T-helper 2 cell (primary cell): Measurements from ENCODE around the gene INPP5A.
"Not testable (repeated sequence)": the region's sequence is repeated elsewhere in the genome, so short reads cannot be mapped to it uniquely, and the experiment has no call there.

ENCODE experiments used
- DNase-seq, 5 experiments: peaks; one replicate each; pipeline versions ENCODE4 v3.0.0 to v3.0.0-alpha.2; 2012 to 2022

INPP5A gene

GRCh38 chr10:132664883-132665282 is 127.3 kb downstream of the INPP5A start:
- no peak for DNase-seq

- DNase-seq = no peak
Observed at GRCh38 chr10:132665946-132666704, 128.5 kb downstream of the INPP5A start.

DNA sequence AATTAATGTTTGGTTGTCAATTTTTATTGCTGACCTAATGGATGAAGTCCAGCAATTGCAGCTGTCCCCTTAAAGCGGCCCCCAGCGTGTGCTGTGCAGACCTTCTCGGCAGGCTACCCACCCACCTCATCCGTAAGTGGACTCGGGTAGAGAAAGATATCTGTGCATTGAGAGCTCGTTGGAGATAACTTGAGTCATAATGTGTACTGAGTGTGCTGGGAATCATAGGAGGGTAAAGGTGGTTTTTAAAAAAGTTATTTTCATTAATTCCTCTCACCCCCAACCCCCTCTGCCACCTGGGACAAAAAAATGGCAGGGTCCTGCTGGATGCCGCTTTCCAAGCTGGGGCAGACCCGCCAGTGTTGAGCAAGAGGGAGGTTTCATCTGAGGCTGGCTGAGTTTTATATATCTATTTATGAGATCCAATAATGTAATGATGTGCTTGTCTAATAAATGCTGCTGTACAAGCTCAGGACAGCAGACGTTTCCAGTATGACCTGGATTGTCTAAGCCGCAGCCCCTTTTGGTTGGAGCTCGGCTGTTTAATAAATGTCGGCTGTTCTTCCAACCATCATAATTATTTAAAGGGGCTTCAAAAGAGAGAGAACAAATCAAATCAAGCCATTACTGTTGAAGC is 129.2 kb downstream of the INPP5A start:
- no peak for DNase-seq

DNA sequence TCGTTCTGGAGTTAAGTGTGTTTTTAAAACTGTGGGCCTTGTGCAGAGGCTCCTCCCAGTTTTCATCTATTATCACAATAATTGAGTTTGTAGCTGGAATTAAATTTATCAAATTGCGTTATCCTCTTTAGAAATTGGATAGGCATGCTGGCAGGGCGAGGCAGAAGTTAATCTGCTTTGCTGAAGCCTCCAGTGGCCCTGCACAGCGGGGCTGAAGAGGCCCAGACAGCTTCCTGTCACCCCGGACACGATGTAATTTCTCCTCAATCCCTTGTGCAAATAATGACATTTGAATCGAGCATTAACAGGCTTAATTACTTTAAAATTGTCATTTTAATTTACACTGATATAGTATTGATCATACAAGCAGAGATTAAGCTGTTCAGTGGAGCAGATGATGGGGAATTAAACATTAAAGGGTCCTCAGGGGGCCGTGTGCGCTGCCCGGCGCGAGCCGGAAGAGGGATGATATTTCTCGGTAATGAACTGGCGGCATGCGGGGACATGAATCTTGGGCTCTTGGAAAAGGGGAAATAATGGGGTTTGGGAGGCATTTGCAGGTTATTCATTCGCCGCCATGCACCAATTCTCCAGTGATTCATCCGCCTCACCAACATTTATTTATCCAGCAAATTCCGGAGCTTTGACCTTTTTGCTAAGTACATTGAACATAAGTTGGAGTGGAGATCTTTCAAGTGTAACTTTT is 129.9 kb downstream of the INPP5A start:
- DNase-seq = no peak

- DNase-seq = no peak
Observed at GRCh38 chr10:132668048-132668394, 130.4 kb downstream of the INPP5A start.

DNA sequence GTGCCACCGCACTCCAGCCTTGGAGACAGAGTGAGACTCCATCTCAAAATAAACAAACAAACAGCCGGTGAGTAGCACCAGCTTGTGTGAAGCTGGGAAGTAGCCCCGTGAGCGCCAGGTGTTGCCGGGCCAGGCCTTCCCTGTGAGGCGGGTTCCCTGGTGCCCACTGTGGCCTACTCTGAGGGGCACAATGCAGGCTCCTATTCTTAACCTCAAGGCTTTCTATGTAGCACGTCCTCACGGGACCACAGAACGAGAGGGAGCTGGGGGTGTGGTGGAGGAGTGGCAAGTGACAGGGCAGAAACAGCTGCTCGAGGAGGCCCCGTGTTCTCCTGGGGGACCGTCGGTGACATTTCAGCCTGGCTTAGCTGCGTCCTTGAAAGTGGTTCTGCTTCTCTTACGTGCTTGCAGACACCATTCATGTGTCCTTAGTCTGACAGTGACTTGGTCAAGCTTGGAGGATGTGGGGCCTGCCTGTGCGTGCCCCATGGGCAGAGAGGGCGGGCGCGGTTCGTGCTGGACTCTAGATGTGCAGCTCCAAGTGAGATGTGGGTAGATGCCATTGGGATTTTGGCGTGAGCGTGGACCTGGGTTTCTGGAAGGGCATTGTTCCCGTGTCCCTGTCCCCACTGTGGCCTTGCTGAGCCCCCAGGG is 131.7 kb downstream of the INPP5A start:
- DNase-seq = no peak

- no peak for DNase-seq
Observed at GRCh38 chr10:132670546-132671227, 133.1 kb downstream of the INPP5A start.

DNA sequence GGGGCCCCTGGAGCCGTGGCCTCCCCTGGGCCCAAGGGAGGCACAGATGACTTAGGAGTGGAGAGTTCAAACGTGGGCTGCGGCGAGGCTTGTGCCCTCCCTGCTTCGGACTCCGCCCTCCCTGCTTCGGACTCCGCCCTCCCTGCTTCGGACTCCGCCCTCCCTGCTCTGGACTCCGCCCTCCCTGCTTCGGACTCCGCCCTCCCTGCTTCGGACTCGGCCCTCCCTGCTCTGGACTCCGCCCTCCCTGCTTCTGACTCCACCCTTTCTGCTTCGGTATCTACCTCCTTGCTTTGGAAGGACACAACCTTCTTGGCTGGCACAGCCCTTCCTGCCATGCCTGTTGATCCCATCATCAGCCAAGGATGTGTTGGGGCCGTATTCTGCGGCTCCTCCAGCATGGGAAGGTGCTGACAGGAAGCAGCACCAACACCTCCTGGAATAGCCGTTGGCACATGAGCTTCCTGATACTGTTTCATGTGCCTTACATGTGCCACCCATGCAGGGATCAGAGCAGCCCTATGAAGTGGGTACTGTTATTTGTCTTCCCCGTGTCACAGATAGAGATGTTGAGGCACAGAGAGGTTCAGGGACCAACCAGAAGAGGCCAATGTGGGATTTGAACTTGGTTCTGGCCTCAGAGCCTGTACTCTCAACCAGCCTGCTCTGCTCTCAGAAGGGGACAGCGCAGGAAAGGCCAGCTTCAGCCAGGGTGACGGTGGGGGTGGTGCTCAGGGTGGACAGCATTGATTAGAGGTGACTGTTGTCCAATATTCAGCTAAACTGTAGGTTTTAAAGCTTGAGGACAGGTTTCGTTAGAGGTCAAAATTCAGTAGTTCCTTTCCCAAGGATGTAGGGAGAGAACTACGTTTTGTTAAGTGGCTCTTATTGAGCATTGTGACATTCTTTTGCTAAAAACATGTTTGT is 133.9 kb downstream of the INPP5A start:
- DNase-seq = no peak

- DNase-seq = not testable (repeated sequence)
Observed at GRCh38 chr10:132673746-132674145, 136.2 kb downstream of the INPP5A start.

GRCh38 chr10:132674311-132674710 is 136.7 kb downstream of the INPP5A start:
- DNase-seq = no peak

DNA sequence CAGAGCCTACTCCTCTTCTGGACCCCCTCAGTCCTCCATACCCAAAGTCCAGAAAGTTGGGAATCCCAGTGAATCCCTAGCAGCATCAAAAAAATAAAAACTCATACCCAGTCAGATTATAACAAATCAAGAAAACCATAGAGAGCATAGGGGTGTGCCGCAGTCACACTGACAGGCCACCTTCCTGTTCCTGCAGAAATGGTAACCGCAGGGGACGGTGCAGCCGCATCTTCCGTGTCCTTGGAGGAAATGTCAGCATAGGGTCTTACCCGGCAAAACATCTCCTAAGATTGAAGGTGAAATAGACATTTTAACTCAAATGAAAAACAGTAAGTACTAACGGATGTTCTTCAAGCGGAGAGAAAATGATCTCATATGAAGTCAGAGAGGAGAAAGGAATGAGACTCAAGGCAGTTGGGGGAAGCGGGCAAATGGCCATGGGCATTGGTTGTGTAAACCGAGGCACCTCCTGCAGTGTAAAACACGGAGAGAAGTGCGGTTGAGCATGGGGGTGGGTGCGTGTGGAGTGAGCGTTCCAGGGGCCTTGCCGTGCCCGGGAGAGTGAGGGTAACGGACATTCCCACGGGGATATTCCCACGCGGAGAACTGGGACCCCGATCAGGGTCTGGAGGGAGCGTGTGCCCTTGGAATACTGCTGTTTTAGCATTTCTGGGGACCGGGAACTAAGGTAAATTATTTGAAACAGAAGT is 137.6 kb downstream of the INPP5A start:
- no peak for DNase-seq

DNA sequence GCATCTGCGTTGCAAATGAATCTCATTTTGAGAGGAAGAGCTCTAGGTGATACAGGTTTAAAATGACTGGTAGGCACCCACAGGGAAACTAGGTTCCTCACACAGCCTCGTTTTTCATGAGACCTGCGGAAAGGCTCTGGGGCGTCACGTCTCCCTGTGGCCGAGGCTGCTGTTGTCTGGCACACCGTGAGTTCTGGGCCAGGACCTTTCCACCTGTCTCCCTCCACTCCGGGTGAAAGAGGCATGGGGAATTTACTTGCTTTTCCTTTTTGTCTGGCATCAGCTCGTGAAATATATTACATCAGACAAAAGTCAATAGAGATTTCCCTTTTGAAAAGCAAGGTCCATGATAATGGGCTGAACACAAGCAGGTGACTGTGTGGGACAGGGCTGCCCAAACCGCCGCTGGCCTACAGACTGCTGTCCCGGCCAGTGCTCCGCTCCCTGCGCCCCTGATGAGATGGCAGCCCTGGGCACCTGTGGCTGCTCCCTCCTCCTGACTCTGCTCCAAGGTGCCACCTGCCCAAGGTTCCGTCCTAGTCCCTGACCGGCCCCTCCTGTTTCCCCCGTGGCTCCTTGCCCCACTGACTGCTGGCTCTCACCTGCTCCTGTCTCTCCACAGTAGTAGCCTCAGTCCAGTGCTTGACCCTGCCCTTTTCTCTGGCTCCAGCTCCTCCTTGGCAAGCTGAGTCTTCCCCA is 138.8 kb downstream of the INPP5A start:
- no peak for DNase-seq

DNA sequence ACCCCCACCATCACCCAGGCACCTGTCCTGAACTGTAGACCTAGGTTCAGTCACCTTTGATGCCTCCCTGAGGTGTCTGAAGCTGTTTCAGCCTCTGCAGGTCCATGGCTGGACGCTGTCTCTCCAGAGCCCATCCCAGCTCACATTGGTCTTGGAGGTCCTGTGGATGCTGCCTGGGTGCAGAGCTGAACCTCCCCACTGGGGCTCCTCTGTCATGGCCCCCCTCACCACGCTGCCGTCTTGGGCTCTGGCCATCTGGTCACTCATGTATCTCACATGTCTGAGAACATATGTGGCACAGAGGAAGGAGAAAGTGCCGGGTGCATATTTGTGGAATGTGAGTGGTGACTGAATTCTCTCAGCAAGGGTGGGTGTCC is 139.5 kb downstream of the INPP5A start:
- DNase-seq = no peak

DNA sequence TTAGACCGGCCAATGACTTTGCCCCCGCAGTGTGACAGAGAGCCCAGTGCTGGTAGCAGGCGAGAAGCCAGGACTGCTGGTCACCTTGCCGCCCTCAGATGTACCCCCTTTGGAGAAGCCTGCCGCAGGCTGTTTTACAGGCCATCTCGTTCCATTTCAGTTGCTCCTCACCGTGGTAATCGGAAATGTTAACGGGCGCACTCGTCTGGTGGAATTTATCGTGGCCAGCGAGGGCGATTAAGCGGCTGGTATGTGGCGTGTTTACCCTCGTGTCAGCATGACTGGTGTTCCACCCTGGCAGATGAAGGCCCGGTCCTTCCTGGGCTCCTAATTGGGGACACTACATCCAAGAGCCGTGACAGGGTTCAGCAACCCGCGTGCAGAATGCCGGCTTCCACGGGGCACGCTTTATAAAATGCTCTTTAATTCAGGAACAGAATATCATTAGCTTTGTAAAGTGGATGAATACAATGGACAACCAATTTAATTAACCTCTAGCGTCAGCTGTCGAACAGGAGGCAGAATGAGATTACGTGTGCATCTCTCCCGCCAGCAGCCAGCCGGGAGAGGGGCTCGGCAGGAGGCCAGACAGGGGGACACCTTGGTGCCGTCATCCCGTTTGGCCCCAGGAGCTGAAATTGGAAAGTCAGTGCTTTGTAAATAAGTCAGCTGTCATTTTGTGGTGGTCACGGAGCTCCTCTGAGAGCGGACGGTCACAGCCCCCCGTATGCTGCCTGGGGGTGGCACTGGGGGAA is 140.1 kb downstream of the INPP5A start:
- no peak for DNase-seq

DNA sequence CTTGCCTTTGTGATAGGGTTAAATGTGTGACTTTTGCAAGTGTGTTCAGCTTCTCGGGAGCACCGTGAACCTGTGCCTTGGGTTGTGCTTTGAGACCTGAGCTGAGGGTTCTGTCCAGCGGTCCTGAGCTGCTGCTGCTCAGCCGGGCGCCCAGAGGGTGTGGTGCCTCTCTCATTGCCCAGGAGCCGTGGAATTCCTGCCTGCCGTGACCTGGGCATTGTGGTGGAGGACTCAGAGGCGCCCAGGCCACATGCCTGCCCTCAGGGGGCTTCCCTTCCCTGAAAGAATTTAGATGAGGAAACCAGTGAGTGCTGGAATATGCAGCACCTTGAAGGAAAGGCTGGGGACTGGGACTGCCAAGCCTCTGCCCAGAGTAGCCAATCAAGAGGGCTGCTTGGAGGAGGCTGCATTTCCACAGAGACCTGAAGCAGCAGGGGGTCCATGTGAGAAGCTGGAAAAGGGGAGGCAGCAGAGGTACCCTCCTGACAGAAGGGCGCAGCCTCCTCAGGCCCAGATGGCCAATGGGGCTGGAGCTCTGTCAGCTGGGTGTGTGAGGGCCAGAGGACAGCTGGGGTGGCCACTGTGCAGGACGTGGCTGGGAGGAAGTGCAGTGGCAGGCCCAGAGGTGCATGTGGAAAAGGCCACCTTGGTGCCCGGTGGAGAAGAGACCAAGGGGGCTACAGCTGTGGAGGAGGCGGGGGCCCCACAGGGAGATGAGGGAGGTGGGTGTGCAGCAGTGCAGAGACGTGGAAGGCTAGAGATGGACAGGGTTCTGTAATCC is 141.0 kb downstream of the INPP5A start:
- no peak for DNase-seq

DNA sequence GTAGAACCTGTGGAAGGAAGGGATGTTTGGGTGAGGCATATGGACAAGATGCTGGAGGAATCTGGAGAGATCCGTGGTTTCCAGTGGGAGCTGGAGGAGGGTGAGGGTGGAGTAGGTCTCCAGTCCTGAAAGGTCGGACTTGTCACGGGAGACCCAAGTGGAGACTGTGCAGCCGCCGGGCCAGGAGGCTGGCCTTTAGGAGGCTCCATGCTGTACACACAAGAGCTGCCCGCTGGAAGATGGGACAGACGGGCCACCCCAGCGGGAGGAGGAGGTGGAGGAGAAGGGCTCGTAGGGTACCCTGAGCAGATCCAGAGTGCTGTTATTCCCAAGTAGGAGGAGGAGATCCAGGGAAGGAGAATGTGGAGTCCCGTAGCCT is 141.6 kb downstream of the INPP5A start:
- DNase-seq = no peak

DNA sequence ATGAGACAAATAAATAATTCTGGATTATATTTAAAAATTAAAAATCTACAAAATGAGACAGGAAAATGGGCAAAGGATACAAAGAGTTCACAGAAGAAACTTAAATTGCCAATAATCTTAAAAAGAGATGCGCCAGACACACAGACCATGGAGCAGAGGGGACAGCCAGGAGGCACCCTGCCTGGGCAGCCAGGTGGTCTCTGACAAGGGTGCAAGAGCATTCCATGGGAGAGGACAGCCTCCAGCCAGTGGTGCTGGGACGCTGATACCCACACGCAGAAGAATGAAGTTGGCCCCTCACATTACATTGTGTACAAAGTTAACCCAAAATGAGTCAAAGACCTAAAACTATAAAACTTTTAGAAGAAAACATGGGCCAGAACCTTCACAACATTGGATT is 142.1 kb downstream of the INPP5A start:
- DNase-seq = no peak

GRCh38 chr10:132680741-132681140 is 143.2 kb downstream of the INPP5A start:
- not testable (repeated sequence) for DNase-seq
